Lower lobe of right lung (tissue), 2 donors: ENCODE results near the gene KIAA1614. TPM values are rescaled to one million over a fixed set of nuclear protein-coding genes. Genes with fewer than 3 reads are reported as not detected.

Experiments
- ATAC-seq, 2 donors: fragments of 200-7000 bp; cut with Tn5 transposase; one replicate each; pipeline ENCODE4 v1.9.1; 2020 to 2022; ENCODE audit warnings: mild to moderate bottlenecking in 2 of 2, moderate library complexity in 2 of 2
- DNase-seq: peaks from one replicate; pipeline ENCODE4 v3.0.0-alpha.2; 2020
- H3K27ac ChIP-seq: fragments of 200-600 bp; one replicate; pipeline ENCODE4 v1.8.0; 2022
- H3K27me3 ChIP-seq: fragments of 200-600 bp; one replicate; pipeline ENCODE4 v1.8.0; 2022; ENCODE audit warnings: low read depth
- H3K36me3 ChIP-seq: fragments of 200-600 bp; one replicate; pipeline ENCODE4 v1.8.0; 2022; ENCODE audit warnings: mild to moderate bottlenecking
- H3K4me1 ChIP-seq: fragments of 200-600 bp; one replicate; pipeline ENCODE4 v1.8.0; 2022
- H3K4me3 ChIP-seq: fragments of 200-600 bp; one replicate; pipeline ENCODE4 v1.8.0; 2022; ENCODE audit warnings: mild to moderate bottlenecking
- H3K9me3 ChIP-seq: fragments of 200-600 bp; one replicate; pipeline ENCODE4 v1.8.0; 2022
- CTCF ChIP-seq: fragments of 200-600 bp; IDR thresholded peaks from one replicate; pipeline ENCODE4 v1.8.0; 2022; ENCODE audit warnings: antibody characterized with exemption, mild to moderate bottlenecking
- intact Hi-C: fragments of 100-400 bp; cut with DNase I; formaldehyde crosslinking; loops from one replicate; pipeline ENCODE4 v1.11.0; 2022
- total RNA-seq: library from RNA; stranded (reverse); fragmentation: NEBNext Ultra II Directional; extraction: Animal tissue kit (Norgen Biotek cat#: 25700); gene quantifications from one replicate; pipeline ENCODE4 v1.2.1, GENCODE V29; 2021
- donor health status: DM: no; HTN: yes; CAD: no; lungs with severe emphysema.

The KIAA1614 gene
- total RNA-seq, 1 donor from 2014 or later: 4.1 TPM

GRCh38 chr1:180905927-180906326 is 6.8 kb upstream of the KIAA1614 start:
- Histone ChIP-seq H3K27ac (no peak overlapping the region), H3K36me3 (no peaks in the 10 kb centered on the region), H3K4me3 (no peak overlapping the region), H3K27me3 (no peaks in the 10 kb centered on the region), H3K4me1 (no peaks in the 10 kb centered on the region), H3K9me3 (no peaks in the 10 kb centered on the region)
- ATAC-seq (no peak), DNase-seq (no peak)
- TF ChIP-seq CTCF: no peak
- intact Hi-C loops: no loop called here

DNA sequence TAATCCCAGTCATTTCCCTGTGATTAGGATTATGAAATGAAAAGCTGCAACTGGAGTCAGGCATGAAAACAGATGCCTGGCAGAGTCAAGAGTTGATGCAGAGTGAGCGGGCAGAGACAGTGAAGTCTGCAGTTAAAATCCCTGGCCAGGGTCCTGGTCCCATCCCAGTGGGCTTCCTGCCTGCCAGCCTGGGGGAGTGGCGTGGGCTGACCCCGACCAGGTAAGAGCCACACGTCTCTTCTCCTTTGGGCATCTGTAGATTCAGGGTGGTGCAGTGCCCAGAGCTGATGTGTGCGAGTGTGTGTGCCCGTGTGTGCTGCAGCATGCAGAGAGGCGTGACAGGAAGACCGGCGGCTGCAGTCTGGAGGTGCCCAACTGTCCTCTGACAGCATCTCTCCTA is 6.2 kb upstream of the KIAA1614 start:
- no peak overlapping the region for H3K4me3 ChIP-seq
- peaks cover 3% of the 10 kb centered on the region for H3K4me1 ChIP-seq
- DNase-seq: no peak
- no peaks in the 10 kb centered on the region for H3K27me3 ChIP-seq
- H3K36me3 ChIP-seq: no peaks in the 10 kb centered on the region
- ATAC-seq: no peak
- H3K27ac ChIP-seq: no peak overlapping the region
- intact Hi-C loops: no loop called here
- H3K9me3 ChIP-seq: no peaks in the 10 kb centered on the region
- no peak for TF ChIP-seq CTCF

DNA sequence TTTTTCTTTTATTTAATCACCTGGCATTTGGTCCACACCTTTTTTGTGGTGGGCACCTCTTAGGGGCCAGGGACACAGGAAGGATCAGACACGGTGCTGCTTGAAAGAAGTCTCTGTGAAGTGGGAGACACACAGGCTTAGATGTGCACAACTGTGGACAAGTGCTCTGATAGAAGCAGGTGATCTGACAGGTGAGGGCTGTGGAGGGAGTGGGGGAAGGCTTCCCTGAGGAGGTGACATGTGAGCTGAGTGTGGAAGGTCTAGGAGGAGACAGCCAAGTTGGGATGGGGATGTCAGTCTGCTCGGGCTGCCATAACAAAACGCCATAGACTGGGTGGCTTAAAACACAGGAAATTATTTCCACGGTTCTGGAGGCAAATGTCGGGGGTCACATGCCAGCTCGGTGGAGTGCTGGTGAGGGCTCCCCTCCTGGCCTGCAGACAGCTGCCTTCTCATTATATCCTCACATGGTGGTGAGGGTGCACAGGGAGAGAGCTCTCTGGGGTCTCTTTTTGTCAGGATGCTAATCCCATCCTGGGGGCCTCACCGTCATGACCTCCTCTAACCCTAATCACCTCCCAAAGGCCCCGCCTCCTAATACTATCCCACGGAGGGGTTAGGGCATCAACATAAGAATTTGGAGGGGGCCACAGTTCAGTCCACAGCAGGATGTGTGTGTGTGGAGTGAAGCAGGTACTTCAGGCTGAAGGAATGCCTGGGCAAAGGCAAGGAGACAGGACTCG is 5.2 kb upstream of the KIAA1614 start:
- DNase-seq (no peak), ATAC-seq (no peak)
- Histone ChIP-seq H3K9me3 (no peaks in the 10 kb centered on the region), H3K27ac (no peak overlapping the region), H3K4me3 (no peak overlapping the region), H3K4me1 (peaks cover 12% of the 10 kb centered on the region), H3K27me3 (no peaks in the 10 kb centered on the region), H3K36me3 (no peaks in the 10 kb centered on the region)
- no peak for TF ChIP-seq CTCF
- intact Hi-C loops: no loop called here

DNA sequence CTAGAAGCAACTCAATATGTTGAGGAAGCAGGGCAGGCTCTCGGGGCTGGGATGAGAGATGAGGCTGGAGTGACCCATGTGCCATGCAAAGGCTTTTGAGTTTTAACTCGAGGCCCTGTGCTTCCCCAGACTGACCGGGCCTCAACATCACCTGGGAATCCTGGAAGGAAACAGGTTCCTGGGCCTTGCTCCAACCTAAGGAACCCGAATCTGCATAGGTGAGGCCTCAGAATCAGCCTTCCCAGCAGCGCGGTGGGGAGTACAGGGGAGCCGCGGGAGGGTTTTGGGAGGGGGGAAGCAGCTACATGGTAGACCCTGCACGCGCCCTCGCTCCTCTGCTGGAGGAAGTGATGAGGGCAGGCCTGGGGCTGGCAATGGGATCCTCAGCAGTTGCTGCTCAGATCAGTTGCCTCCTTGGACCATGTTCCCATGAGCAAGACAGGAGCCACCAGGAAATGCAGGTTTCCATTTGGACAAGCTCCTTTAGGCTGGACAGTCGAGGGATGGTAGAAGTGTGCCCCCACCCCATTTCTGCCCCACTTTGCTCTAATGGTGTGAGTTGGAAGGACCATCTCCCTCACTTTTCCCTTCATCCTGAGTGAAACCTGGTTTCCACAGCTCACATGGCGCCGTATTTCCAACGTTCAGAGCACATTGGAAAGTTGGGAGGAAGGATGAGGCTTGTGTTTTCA is 4.5 kb upstream of the KIAA1614 start:
- no peaks in the 10 kb centered on the region for H3K36me3 ChIP-seq
- ATAC-seq (no peak), DNase-seq (no peak)
- TF ChIP-seq CTCF: no peak
- peaks cover 12% of the 10 kb centered on the region for H3K4me1 ChIP-seq
- H3K4me3 ChIP-seq: no peak overlapping the region
- peaks cover 2% of the 10 kb centered on the region for H3K27me3 ChIP-seq
- intact Hi-C loops: no loop called here
- no peak overlapping the region for H3K27ac ChIP-seq
- H3K9me3 ChIP-seq: no peaks in the 10 kb centered on the region

DNA sequence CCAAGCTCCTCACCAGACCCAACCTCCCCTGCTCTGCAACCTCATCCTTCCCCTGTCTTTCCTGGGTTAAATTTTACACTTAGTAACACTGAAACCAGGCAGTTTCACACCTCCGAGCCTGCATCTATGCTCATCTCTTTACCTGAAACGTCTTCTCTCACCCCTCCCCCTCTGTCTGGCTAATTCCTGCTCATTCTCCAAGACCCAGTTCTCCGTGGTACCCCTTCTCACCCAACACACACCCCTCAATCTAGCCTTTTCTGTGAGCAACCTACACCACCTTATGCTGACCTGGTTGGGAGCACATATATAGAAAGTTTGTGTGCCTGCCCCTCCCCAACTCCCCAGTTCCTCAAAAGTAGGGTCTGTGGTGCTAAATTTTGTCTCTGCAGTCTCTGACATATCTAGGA is 3.7 kb upstream of the KIAA1614 start:
- intact Hi-C loops: no loop called here

More for the DNA sequence above, 3.7 kb upstream of the KIAA1614 start:
- Histone ChIP-seq H3K4me3 (no peak overlapping the region), H3K36me3 (no peaks in the 10 kb centered on the region), H3K27me3 (peaks cover 4% of the 10 kb centered on the region), H3K4me1 (peaks cover 12% of the 10 kb centered on the region), H3K9me3 (no peaks in the 10 kb centered on the region), H3K27ac (no peak overlapping the region)
- TF ChIP-seq CTCF: no peak
- ATAC-seq: no peak
- DNase-seq: no peak
